Activated CD8-positive, alpha-beta memory T cell treated with anti-CD3 and anti-CD28 coated beads, Interleukin-2, amount 50 U/mL, for 48 hours (primary cell): ENCODE measurements around the gene OLA1.
A peak's percentile ranks its signal among the peaks of the same experiment; 100 is the strongest.
"Not testable (repeated sequence)": the region's sequence is repeated elsewhere in the genome, so short reads cannot be mapped to it uniquely, and the experiment has no call there.

Experiments
- DNase-seq: peaks from one replicate; pipeline ENCODE4 v3.0.0-alpha.2; 2020

The OLA1 gene

DNA sequence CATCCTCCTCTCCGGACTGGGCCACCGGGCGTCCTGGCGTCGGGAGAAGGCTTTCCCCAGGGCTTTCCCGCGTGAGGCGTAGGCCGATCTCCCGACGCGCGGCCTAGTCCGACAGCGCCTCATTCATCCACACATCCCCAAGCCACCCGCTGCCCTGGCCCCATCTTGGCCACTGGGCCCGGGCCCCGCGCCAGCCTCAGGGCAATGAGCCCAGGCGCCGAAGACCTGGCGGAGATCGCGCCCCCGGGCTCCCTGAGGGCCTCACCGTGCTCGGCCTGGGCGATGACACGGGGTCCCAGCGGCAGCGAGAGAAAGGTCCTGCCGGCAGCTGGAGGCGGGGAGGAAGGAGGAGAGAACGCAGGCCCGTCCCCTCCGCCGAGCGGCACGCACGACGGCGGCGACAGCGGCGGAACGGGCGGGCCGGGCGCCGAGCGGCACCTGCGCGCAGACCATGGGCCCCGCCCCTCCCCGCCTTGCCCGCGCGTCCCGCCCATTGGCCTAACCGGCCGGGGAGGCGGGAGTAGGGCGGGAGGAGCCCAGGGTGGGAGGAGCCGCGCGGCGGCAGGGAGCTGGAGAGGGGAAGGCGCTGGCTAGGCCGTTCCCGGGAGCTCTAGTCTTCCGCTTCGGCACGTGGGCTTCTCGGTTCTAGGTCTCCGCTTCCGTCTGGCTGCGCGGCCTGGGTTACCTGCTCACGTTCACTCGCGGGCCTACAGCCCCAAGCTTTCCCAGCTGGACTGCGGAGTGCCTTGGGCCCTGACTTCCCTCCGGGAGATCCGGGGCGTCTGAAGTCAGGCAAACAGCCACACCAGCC, at the start of gene OLA1:
Gene OLA1, minus strand, starts transcription at position 346 of the 811 bp plus-strand sequence. CDS start 1,717 bp downstream, outside the sequence.
- DNase-seq = peak; percentile 97

DNA sequence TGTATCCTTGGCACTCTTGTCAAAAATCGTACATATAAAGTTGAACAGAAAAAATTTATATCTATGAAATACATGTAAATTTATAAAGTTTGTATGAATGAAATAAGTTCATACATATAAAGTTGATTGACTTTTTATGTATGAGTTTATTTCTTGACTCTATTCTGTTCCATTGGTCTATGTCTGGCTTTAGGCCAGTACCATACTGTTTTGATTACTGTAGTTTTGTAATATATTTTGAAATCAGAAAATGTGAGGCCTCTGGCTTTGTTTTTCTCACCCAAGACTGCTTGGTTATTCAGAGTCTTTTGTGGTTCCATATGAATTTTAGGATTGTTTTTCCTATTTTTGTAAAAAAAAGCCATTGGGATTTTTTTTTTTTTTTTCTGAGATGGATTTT, 44.6 kb upstream of the OLA1 start:
- DNase-seq = no peak

DNA sequence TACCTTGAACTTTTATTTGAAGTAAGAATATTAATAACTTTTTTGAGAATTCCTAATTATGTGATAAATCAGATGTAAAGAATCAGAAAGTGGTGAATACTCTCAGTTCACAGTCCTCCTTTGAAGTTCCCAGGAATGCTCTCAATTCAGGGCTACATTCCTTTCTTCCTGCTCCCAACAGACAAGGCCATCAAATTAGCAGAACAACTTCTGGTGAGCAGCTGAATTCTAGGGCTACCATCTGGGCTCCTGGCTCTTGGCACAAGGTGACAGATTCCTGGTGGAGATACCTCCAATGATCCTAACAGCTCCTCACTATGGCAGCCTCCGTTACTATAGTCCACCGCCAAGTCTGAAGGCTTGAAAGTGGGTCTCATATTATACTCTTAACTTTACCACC, 37.8 kb upstream of the OLA1 start:
- DNase-seq = no peak

DNA sequence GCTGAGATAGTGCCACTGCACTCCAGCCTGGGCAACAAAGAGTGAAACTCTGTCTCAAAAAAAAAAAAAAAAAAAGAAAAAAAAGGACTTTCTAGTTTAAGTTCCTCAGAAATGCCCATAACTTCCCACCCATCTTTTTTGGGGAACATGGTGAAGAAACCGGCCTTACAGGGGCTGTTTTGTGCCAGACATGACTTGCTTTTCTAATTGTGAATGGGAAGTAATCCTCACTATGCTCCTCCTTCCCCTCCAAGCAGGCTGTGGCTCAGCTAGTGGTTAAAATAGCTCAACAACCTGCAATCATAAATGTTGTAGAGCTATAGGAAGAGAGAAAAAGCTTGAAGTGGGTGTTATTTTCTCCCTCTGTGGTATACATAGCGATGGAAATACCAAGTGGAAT, 34.1 kb upstream of the OLA1 start:
- no peak for DNase-seq

DNA sequence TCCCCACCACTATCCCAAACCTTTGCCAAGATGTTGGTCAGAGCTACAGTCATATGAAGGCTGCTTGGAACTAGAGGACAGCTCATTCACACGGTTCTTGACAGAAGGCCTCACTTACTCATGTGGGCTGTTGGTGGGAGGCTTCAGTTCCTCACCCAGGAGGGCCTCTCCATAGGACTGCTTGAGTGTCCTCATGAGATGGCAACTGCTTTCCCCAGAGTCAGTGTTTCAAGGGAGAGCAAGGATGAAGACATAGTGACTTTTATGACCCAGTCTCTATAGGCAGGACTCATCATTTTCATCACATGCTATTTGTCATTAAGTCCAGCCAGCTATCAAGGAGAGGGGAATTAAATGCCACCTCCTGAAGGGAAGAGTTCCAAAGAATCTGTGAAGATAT, 33.4 kb upstream of the OLA1 start:
- no peak for DNase-seq

DNA sequence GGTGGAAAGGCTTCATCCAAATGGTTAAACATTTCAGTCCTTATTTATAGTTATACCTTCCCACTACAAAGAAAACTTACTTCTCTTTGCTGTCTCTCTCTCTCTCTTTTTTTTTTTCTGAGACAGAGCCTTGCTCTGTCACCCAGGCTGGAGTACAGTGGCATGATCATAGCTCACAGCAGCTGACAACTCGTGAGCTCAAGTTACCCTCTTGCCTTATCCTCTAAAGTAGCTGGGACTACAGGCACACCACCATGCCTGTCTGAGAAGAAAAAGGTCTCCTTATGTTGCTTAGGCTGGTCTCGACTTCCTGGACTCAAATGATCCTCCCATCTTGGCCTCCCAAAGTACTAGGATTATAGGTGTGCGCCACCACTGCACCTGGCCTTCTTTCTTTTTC, 32.3 kb upstream of the OLA1 start:
- DNase-seq = no peak

DNA sequence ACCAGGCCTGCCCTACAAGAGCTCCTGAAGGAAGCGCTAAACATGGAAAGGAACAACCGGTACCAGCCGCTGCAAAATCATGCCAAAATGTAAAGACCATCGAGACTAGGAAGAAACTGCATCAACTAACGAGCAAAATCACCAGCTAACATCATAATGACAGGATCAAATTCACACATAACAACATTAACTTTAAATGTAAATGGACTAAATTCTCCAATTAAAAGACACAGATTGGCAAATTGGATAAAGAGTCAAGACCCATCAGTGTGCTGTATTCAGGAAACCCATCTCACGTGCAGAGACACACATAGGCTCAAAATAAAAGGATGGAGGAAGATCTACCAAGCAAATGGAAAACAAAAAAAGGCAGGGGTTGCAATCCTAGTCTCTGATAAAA, 21.9 kb upstream of the OLA1 start:
- not testable (repeated sequence) for DNase-seq

DNA sequence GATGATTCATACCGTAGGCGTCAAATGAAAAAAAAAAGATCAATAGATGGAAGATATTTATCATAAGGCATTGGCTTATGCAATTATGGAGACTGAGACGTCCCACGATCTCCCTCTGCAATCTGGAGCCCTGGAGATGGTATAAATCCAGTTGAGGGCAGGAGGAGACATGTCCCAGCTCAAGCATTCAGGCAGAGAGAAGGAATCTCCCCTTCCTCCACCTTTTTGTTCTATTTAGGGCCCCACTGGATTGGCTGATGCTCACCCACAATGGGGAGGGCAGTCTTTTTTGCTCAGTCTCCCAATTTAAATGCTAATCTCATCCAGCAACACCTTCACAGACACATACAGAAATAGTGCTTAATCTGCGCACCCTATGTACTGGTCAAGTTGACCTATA, 18.0 kb upstream of the OLA1 start:
- no peak for DNase-seq

DNA sequence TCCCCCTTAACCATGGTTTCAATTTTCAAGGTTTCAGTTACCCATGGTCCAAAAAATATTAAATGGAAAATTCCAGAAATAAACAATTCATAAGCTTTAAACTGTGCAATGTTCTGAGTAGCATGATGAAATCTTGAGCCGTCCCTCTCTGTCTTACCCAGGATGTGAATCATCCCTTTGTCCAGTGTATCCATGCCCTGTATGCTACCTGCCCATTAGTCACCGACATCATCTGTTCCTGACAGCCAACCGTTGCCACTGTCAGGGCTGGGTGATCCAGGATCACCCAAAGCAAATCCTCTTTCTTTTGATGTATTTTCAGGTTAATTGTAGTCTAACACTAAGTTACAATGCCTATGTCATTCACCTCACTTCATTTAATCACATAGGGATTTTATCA, 15.7 kb upstream of the OLA1 start:
- DNase-seq = no peak

DNA sequence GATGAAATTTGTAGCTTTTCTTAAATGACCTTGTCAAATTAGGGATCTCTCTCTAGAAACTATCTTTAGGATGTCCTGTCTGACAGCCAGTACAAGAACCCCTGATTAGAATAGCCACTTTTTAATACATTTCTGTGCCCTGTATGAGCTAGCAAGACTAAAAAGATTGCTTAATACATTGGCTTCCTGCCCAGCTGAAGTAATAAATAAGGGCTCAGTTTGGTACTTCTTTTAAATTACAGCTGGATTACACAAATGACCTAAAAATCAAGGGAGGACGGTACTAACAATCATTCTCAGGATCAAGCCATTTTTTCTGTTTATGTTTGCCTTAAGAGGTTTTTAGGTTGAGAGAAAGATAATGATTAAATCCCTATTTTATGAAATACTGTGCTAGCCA, 11.6 kb upstream of the OLA1 start:
- DNase-seq = no peak

DNA sequence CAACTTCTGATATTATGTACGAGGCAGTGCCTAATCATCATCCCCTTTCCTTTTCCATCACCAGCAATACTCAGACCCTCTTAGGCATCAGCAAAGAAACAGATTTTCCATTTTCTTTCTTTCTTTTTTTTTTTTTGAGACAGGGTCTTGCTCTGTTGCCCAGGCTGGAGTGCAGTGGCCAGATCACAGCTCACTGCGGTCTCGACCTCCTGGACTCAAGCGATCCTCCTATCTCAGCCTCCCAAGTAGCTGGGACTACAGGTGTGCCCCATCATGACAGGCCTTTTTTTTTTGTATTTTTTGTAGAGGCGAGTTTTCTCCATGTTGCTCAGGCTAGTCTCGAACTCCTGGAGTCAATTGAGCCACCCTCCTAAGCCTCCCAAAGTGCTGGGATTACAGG, 5.9 kb upstream of the OLA1 start:
- DNase-seq = no peak

DNA sequence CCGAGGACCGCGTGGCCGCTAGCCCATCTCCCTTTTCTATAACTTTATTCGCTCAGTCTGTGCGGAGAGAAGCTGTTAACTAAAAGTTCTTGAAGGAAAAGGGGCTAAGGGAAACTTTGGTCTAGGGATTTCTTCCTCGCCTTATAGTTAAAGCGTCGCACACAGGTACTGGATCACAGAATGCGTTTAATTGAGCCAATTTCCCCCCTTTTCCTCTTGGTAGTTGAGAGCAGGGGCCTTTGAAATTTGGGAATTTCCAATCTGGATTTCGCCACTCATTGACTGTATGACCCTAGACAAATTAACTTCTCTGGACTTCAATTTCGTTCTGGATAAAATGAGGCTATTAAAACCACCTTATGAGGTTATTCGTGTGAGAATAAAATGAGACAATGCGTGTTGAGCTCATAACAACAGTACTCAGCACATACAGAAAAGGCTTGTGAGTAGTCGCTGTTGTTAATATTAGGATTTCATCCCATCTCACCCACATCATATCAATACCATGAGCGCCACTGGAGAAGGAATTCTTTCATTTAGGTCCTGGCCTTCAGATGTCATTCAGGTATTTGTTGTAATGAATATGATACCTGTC, 763 bp upstream of the OLA1 start:
- no peak for DNase-seq

DNA sequence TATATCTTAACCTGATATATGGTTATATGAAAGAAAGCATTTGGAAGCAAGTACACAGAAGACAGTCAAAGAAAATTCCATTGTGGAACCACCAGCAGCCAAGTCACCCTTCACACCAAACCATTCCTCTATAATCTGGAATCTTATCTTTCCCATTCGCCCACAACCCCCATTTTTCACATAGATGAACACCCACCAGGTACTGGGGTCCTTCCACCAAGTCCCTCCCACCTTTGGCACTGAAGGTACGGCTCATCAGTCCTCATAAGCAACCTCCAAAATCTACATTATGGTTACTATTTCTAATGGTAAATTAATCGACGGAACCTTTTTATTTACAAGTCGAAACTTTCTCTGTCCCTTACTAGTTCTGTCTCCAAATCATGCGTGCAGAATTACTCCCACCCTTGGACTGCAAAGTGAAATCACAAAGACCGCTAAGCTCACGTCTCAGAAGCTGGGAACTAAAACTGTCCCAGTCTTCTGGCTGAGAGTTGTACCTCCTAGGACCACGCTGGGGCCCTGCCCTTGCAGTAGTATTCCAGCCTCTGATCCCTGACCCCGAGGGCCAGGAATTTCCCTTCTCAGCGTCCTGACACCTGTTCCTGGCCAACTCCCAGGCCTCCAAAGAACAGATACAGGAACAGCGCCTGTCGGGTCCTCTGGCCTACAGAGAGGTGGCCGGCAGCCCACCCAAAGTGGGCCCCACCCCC, 702 bp downstream of the OLA1 start:
- no peak for DNase-seq

DNA sequence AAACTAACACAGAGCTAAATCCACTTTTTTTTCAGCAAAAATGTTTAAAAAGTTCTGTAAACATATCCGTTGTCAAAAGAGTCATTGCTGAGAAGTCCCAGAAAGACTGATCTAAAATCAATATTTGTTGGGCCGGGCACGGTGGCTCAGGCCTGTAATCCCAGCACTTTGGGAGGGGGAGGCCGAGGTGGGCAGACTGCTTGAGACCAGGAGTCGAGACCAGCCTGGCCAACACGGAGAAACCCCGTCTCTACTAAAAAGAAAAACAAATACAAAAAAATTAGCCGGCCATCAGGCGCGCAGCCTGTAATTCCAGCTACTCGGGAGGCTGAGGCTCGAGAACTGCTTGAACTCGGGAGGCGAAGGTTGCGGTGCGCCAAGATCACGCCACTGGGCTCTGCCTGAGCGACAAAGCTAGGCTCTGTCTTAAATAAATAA, 1.4 kb downstream of the OLA1 start:
- DNase-seq = no peak

DNA sequence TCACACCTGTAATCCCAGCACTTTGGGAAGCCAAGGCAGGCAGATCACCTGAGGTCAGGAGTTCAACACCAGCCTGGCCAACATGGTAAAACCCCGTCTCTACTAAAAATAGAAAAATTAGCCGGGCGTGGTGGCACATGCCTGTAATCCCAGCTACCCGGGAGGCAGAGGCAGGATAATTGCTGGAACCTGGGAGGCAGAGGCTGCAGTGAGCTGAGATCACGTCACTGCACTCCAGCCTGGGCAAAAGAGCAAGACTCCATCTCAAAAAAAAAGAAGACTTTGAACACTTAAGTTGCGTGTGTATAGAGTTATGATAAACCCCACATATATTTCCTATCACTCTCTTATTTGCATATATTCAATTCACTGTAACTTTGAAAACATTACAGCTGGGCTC, 2.7 kb downstream of the OLA1 start:
- DNase-seq = not testable (repeated sequence)

DNA sequence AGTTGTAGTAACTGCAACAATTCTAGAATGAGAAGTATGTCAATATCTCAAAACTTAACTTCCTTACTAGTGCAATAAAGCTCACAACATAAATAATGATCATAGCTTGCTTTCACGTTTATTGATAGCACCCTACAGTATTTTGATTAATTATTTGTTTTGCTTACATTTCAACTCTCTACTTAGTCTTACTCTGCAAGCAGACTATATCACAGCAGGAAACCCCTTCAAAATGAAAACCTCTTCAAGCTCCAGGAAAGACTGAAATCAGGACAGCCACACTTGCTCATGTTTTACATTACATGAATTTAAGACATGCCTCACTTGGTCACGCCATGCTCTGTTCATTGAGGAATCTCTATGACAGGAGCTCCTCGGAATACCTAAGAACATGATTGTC, 3.3 kb downstream of the OLA1 start:
- DNase-seq = no peak

DNA sequence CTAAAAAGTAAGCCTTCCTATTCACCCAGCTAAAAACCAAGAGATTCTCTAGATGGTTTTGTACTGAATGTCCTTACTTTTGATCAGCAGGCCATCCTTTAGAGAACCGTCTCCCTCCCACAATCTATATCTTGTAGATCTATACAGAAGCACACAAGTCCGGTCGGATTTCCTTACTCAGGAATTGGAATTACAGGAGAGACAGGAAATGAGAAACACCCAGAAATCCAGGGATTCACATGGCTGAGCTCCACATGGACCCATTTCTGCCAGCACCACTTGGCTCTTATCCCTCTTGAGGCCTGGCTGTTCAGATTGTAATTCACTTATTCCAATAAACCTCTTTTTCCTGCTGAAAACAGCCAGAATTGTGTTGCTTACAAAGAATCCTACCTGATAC, 4.5 kb downstream of the OLA1 start:
- no peak for DNase-seq

DNA sequence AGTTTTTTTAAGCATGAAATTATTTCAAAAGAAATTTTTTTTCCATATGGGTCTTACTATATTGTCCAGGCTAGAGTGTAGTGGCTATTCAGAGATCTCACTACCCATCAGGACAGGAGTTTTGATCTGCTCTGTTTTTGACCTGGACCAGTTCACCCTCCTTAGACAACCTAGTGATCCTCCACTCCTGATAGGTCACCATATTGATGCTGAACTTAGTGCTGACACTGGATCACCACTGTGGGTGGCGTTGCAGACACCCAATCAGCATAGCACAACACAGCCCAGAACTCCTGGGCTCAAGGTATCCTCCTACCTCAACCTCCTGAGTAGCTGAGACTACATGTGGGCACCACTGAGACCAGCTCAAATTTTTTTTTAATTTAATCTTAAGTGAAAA, 8.2 kb downstream of the OLA1 start:
- no peak for DNase-seq

DNA sequence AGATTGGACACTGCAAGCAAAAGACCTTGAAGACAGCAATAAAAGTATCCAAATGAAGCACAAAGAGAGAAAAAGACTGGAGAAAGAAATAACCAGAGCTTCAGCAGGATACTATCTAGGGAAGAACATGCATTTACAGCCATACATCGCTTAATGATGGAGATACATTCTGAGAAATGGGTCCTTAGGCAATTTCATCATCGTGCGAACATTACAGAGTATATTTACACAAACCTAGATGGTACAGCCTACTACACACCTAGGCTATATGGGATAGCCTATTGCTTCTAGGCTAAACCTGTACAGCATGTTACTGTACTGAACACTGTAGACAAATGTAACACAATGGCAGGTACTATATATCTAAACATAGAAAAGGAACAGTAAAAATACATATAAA, 11.9 kb downstream of the OLA1 start:
- DNase-seq = no peak

DNA sequence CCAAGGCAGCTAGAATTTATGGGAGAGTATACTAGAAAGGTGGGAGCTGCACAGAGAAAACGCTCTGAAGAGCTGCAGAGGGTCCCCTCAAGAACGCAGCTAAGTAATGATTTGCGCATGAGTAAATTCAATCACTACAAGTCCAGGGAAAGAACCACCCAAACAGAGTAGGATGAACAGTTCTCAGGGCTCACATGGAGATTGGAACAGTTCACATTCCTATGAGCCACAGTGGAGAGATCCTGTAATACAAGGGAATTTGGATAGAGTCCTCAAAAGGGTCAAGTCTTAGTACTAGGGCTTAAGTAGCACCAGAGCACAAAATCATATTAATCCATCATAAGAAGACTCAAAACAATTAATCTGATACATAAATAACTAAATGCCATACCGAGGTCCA, 12.7 kb downstream of the OLA1 start:
- no peak for DNase-seq

DNA sequence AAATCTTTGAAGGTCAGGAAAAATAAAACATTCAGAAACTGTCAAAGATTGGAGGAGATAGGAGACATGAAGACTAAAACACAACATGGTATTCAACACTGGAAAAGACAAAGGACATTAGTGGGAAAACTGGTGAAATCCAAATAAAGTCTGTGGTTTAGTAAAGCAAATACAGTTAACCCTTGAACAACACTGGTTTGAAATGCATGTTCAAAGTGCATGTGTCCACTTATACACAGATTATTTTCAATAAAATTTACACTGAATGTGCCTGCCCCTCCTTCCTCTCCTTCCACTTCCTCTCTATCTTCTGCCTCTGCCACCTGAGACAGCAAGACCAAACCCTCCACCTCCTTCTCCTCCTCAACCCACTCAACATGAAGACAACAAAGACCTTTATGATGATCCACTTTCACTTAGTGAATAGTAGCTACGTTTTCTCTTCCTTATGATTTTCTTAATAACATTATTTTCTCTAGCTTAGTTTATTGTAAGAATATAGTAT, 14.5 kb downstream of the OLA1 start:
- DNase-seq = no peak

DNA sequence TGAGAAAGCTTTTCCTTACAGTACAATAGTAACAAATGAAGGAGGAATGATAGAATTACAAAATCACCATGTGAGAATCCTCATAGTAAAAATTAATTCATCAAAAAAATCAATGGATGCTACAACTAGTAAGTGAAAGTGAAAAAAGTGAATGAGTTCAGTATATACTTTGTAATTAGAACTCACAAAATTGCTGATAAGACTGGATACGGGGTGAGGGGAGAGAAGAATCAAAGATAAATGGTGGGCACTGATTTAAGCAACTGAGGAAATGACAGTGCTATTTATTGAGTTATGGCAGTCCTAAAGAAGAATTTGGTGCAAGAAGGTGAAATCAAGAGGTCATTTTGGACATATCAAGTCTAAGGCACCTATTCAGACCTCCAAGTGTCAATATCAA, 20.6 kb downstream of the OLA1 start:
- DNase-seq = no peak

DNA sequence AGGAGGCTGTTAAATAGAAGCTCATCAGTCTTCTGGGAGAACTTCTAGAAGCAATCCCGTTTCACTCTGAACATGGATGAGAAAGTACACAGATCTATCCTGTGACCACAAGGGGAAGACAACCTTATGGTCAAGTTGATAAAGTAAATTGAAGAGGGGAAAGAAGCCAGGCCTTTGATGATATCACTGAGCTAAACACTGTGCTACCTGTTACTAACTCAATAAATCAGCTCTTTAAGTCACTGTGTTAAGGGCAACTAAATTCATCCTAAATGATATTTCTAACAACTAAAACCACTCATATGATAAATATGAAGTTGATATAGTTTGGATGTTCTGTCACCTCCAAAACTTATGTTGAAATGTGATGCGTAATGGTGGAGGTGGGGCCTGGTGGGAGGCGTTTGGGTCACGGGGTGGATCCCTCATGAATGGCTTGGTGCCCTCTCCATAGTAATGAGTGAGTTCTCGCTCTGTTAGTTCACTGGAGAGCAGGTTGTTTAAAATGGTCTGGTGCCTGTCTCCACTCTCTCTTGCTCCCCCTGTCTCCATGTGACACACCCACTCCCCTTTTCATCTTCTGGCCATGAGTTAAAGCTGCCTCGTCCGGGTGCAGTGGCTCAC, 23.6 kb downstream of the OLA1 start:
- no peak for DNase-seq

DNA sequence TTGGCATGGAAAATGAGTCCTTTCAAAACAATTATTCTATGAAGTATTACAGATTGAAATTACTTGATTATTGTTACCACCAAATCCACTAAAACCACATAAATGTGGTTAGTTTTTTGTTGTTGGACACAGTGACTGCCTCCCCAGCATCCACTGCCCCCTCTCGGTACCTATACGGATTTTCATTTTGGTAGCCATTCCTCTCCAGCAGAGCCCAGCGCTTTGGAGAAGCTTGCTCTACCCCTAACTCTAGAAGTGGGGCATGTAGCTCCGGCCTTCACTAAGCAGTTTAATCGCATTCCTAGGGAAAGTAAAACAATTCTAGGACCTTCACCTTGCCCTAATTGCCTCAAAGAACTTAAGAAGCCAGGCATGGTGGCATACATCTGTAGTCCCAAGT, 24.2 kb downstream of the OLA1 start:
- DNase-seq = no peak
